ENCODE data around the gene TMEM161A. TPM values are rescaled to one million over a fixed set of nuclear protein-coding genes. Genes with fewer than 3 reads are reported as not detected.

Gene TMEM161A
- total RNA-seq, 2 donors from 2014 or later = 16.8 to 18.9 TPM

DNA sequence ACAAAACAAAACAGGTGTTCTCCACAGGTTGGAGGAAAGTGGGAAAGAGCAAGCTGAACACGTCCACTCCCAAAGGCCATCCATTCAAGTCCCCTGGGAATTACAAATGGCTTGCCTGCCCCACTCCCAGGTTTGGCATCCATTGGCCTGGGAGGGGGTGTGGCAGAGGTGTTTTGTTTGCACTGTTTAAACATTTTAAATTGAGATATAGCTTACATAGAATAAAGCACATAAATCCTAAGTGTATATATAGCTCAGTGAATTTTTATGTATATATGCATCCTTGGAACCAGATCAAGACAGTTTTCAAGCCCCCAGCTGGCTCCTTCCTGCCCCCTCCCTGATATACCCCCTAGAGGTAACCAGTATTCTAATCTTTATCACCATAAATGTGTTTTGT, 61.8 kb downstream of the TMEM161A start:
- no peak for DNase-seq
- intact Hi-C loops (cut with DNase I, micrococcal nuclease) = no loop called here
- peak; percentile 51 for ATAC-seq

DNA sequence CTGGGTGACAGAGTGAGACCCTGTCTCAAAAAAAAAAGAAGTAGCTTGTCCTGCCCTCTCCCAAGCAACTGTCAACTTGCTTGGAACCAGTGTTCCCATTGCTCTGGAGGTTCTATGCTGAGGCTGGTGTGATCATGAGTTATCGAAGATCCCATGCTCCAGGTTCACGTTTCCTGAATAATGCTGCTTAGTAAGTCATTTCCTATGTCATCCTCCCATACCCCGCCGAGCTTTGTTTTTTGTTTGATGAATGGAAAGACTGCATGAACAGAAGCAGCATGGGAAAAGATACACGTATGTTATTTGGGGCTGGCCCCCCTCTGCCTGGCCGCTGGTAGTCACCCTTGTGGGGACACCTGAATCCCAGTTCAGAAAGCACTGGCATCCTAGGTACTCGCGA, 63.2 kb downstream of the TMEM161A start:
- intact Hi-C loops (cut with DNase I, micrococcal nuclease) = no loop called here
- DNase-seq = no peak
- no peak for ATAC-seq

DNA sequence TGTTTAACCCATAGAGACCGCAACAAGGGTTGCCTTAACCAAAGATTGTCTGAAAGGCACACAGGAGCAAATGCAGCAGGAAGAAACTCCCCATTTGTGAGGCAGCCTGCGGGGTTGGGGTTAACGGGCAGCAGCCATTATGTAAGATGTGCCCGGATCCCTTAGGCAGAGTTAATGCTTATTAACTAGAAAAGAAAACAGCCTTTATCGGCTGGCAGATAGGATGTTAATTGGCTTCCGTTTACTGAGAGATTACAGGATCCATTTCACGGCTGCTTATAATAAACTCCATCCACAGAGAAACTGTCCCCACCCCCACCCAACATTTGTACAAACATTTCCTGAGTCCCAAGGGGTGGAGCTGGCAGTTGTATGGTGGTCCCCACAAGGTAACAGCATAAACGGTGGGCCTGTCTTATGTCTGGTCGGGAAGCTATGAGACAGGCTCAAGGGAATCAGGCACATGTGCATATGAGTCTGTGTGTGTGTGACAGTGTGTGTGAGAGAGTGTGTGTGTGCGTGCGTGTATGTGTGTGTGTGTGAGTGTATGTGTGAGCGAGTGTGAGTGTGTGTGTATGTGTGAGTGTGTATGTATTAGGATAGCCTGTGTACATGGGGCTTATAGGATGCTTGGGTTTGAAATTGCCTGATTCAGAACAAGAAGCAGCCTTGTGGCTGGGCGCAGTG, 63.9 kb downstream of the TMEM161A start:
- no peak for DNase-seq
- intact Hi-C loops (cut with DNase I, micrococcal nuclease) = no loop called here
- ATAC-seq = no peak

DNA sequence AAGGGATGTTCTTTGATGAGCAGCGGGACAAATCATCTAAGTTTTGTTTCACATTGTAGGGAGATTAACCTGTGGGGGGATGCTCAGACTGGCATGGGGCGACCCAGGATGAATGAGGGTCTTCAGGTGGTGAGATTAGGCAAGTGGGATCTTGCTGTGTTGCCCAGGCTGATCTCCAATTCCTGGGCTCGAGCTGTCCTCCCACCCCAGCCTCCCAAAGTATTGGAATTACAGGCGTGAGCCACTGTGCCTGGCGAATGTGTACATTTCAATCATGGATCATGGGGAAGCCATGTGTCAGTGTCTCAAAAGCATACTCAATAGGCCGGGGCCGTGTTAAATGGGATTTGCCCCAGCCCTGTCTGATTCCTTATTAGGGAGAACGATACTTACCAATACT, 66.4 kb downstream of the TMEM161A start:
- DNase-seq (no peak), ATAC-seq (no peak)
- intact Hi-C loops (cut with DNase I, micrococcal nuclease) = no loop called here

Other genes starting within 250 kb of the TMEM161A start
- under 1 TPM; 0.12 to 0.59 TPM for gene CERS1, start 242.3 kb downstream of the TMEM161A start, total RNA-seq
- gene COPE, start 219.1 kb downstream of the TMEM161A start, total RNA-seq = 100 to 1,000 TPM; 186 to 200 TPM
- gene DDX49, start 218.8 kb downstream of the TMEM161A start, total RNA-seq = 10 to 100 TPM; 30.7 to 40.0 TPM
- gene HOMER3, start 197.3 kb downstream of the TMEM161A start, total RNA-seq = 1 to 10 TPM; 3.9 to 7.9 TPM
- gene SUGP2, start 105.0 kb downstream of the TMEM161A start, total RNA-seq = 10 to 100 TPM; 51.7 to 61.7 TPM
- gene ARMC6, start 104.9 kb downstream of the TMEM161A start, total RNA-seq = 10 to 100 TPM; 17.8 to 20.8 TPM
- gene SLC25A42, start 74.5 kb downstream of the TMEM161A start, total RNA-seq = 1 to 10 TPM; 8.2 to 8.5 TPM
- 1 to 10 TPM; 1.4 to 3.5 TPM for gene MEF2B, start 31.8 kb upstream of the TMEM161A start, total RNA-seq
- 10 to 100 TPM; 27.9 to 28.4 TPM for gene BORCS8, start 53.7 kb upstream of the TMEM161A start, total RNA-seq
- gene RFXANK, start 53.8 kb upstream of the TMEM161A start, total RNA-seq = 10 to 100 TPM; 60.3 to 73.7 TPM
- 10 to 100 TPM in 1 of 2 donors, 1 to 10 TPM in 1; 8.8 to 12.5 TPM for gene NR2C2AP, start 64.9 kb upstream of the TMEM161A start, total RNA-seq
- not detected for gene NCAN, start 73.5 kb upstream of the TMEM161A start, total RNA-seq
- 10 to 100 TPM in 1 of 2 donors, 1 to 10 TPM in 1; 6.9 to 14.3 TPM for gene TM6SF2, start 134.8 kb upstream of the TMEM161A start, total RNA-seq
- 10 to 100 TPM; 33.5 to 46.2 TPM for gene SUGP1, start 182.0 kb upstream of the TMEM161A start, total RNA-seq
- gene MAU2, start 182.4 kb upstream of the TMEM161A start, total RNA-seq = 10 to 100 TPM; 45.3 to 52.4 TPM

Data from left colon (tissue), 2 donors.